NT2/D1 (cell line): ENCODE data around the gene RNF212B.
"Not testable (repeated sequence)": the region's sequence is repeated elsewhere in the genome, so short reads cannot be mapped to it uniquely, and the experiment has no call there.

Experiments used
- DNase-seq: peaks from one replicate; pipeline ENCODE4 v3.0.0-alpha.2; 2011; ENCODE audit warnings: low read depth, low spot score
- H3K27me3 ChIP-seq: 2 replicates; pipeline ENCODE4 v1.6.0; 2011; ENCODE audit warnings: mild to moderate bottlenecking; ENCODE audit not compliant: insufficient read length, insufficient read depth
- H3K36me3 ChIP-seq: 2 replicates; pipeline ENCODE4 v1.6.1; 2011; ENCODE audit warnings: mild to moderate bottlenecking, low read length, mixed read lengths; ENCODE audit not compliant: insufficient read depth, insufficient read length
- H3K4me1 ChIP-seq: 2 replicates; pipeline ENCODE4 v1.5.1; 2011; ENCODE audit not compliant: insufficient read depth, insufficient read length
- H3K4me3 ChIP-seq: 2 replicates; pipeline ENCODE4 v1.5.1; 2011; ENCODE audit warnings: low read depth; ENCODE audit not compliant: insufficient read length
- H3K9ac ChIP-seq: 2 replicates; pipeline ENCODE4 v1.6.0; 2011; ENCODE audit warnings: low read depth; ENCODE audit not compliant: insufficient read length
- H3K9me3 ChIP-seq: 2 replicates; pipeline ENCODE4 v1.5.1; 2011; ENCODE audit warnings: mild to moderate bottlenecking, low read length; ENCODE audit not compliant: insufficient read depth
- SUZ12 ChIP-seq: IDR thresholded peaks from 2 replicates; pipeline ENCODE4 v1.6.1; 2011; ENCODE audit not compliant: insufficient read length, insufficient read depth; ENCODE audit errors: extremely low read depth
- YY1 ChIP-seq: IDR thresholded peaks from 2 replicates; pipeline ENCODE4 v1.6.1; 2011; ENCODE audit not compliant: insufficient read length, insufficient read depth
- ZNF274 ChIP-seq: IDR thresholded peaks from 2 replicates; pipeline ENCODE4 v1.6.1; 2011; ENCODE audit warnings: mild to moderate bottlenecking, low read depth, low read length

Gene RNF212B

DNA sequence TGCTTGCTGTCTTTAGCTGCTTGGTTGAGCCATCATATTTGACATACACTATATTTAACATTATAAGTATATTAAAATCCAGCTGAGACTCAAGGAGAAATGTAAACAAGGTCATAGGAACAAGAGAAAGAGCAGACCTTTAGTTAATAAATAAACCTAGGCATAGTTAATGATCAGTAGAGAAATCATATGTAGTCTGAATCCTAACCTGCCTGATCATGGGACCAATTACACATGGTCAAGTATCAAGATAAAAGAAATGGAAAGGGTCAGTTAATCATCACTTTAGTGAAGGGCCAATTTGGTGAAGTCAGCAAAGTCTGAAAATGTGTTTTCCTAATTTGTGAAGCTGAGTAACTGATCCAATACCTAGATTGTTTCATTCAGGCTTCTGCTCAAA is 7.5 kb downstream of the RNF212B start:
- Histone ChIP-seq H3K9ac (no peak overlapping the region), H3K36me3 (no peaks in the 10 kb centered on the region), H3K4me1 (no peaks in the 10 kb centered on the region), H3K9me3 (no peaks in the 10 kb centered on the region), H3K4me3 (no peak overlapping the region), H3K27me3 (no peaks in the 10 kb centered on the region)
- TF ChIP-seq YY1 (no peak), SUZ12 (no peak), ZNF274 (no peak)
- DNase-seq, result no peak

GRCh38 chr14:23248601-23249000 is 10.9 kb downstream of the RNF212B start:
- Histone ChIP-seq H3K4me3 (no peak overlapping the region), H3K9me3 (no peaks in the 10 kb centered on the region), H3K27me3 (no peaks in the 10 kb centered on the region), H3K4me1 (no peaks in the 10 kb centered on the region), H3K9ac (no peak overlapping the region), H3K36me3 (no peaks in the 10 kb centered on the region)
- TF ChIP-seq SUZ12 (no peak), YY1 (no peak), ZNF274 (no peak)
- no peak for DNase-seq

DNA sequence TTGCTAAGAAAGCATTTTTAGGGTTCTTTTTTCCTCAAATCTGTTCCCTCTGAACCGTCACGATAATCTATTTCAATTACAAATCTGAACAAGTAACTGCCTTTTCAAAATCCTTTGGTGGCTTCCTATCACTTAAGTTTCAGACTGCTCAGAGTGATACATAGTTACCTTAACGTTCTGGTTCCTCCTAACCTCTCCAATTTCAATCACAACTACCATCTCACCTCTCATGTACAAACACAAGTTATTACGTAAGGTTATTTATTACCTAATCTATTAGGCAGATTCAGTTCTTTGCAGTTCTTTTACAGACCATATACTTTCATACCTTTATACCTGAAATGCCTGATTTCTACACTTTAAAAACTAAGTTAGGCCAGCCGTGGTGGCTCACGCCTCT is 12.1 kb downstream of the RNF212B start:
- Histone ChIP-seq H3K4me3 (no peak overlapping the region), H3K9ac (no peak overlapping the region), H3K36me3 (no peaks in the 10 kb centered on the region), H3K9me3 (no peaks in the 10 kb centered on the region), H3K27me3 (no peaks in the 10 kb centered on the region), H3K4me1 (no peaks in the 10 kb centered on the region)
- no peak for TF ChIP-seq SUZ12
- TF ChIP-seq YY1, result no peak
- no peak for TF ChIP-seq ZNF274
- no peak for DNase-seq

GRCh38 chr14:23252006-23252405 is 14.3 kb downstream of the RNF212B start:
- H3K27me3 ChIP-seq, result no peaks in the 10 kb centered on the region
- no peaks in the 10 kb centered on the region for H3K36me3 ChIP-seq
- H3K9ac ChIP-seq, result no peak overlapping the region
- no peaks in the 10 kb centered on the region for H3K4me1 ChIP-seq
- DNase-seq, result peak; percentile 55
- no peak overlapping the region for H3K4me3 ChIP-seq
- no peaks in the 10 kb centered on the region for H3K9me3 ChIP-seq
- TF ChIP-seq SUZ12, result no peak
- no peak for TF ChIP-seq ZNF274
- no peak for TF ChIP-seq YY1

DNA sequence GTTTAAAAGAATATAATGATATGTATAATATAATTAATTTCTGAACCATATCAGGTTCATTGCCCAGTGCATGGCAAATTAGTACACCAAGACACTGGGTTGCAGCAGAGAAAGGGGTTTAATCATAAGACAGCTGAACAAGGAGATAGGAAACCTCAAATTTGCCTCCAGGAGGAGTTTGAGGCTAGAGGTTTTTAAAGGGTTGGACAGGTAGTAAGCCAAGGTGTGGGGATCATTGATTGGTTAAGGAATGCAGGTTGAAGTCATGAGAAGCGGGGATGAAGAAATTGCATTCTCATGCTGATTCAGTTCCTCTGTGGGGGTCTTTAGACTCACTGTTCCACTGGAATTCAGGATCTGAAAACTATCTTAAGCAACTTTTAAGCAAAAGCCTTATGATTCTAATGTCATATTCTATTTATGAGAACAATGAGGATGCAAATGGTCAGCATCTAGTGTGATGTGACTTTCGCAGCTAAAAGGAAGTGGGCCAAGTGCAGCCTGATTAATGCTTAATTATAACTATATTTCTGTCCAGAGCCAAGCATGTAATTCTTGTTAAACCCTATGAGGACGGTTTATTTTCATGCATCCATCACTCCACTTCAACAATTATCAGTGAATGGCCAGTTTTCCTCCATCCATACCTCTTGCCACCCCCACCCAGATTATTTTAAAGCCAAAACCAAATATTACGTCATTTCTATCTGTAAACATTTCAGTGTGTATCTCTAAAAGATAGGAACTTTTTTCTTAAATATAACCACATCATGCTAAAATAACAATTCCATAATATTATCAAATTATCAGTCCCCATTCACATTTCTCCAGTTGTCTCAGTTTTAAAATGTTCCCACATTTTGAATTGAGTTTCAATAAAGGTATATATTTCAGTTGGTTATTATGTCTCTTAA is 14.9 kb downstream of the RNF212B start:
- Histone ChIP-seq H3K9ac (no peak overlapping the region), H3K4me1 (no peaks in the 10 kb centered on the region), H3K27me3 (no peaks in the 10 kb centered on the region), H3K4me3 (no peak overlapping the region), H3K36me3 (no peaks in the 10 kb centered on the region), H3K9me3 (no peaks in the 10 kb centered on the region)
- DNase-seq, result peak; percentile 30
- no peak for TF ChIP-seq YY1
- no peak for TF ChIP-seq SUZ12
- no peak for TF ChIP-seq ZNF274

- H3K27me3 ChIP-seq, result no peaks in the 10 kb centered on the region
- TF ChIP-seq ZNF274 (no peak), SUZ12 (no peak), YY1 (no peak)
- H3K9ac ChIP-seq, result no peak overlapping the region
- no peaks in the 10 kb centered on the region for H3K36me3 ChIP-seq
- no peak overlapping the region for H3K4me3 ChIP-seq
- H3K9me3 ChIP-seq, result no peaks in the 10 kb centered on the region
- DNase-seq, result no peak
- H3K4me1 ChIP-seq, result no peaks in the 10 kb centered on the region
These were observed 20.5 kb downstream of the RNF212B start for GRCh38 chr14:23258256-23258655.

- no peaks in the 10 kb centered on the region for H3K27me3 ChIP-seq
- H3K9me3 ChIP-seq, result no peaks in the 10 kb centered on the region
- no peaks in the 10 kb centered on the region for H3K36me3 ChIP-seq
- H3K4me3 ChIP-seq, result no peak overlapping the region
- no peak overlapping the region for H3K9ac ChIP-seq
- TF ChIP-seq SUZ12 (no peak), YY1 (no peak)
- H3K4me1 ChIP-seq, result no peaks in the 10 kb centered on the region
- no peak for DNase-seq
These were observed 21.7 kb downstream of the RNF212B start for GRCh38 chr14:23259426-23259825.

DNA sequence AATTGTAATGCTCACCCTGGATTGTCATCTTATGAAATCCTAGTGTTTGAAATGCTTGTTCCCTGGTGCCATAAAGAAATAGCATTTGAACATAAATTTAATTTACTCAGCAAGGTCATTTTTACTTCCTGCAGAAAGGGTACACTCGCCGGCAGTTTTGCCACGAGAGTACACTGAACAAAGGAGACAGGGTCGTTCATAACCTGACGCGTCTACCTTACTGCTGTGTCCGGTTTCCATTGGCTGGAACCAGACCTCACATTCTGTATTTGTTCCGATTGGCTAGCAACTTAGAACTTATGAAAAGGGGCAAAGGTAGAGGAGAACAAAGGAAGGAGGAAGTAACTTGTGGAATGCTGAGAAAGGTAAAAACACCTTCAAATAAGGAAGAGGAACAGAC is 23.1 kb downstream of the RNF212B start:
- DNase-seq, H3K9me3 ChIP-seq, H3K4me1 ChIP-seq, H3K4me3 ChIP-seq, H3K27me3 ChIP-seq, H3K36me3 ChIP-seq, H3K9ac ChIP-seq: not testable (repeated sequence)
